GM12878 (cell line): ENCODE measurements around the gene BPIFA3. TPM values are rescaled to one million over a fixed set of nuclear protein-coding genes. Genes with fewer than 3 reads are reported as not detected.

Source experiments
- ATAC-seq: fragments of 200-7000 bp; cut with Tn5 transposase; 3 replicates; pipeline ENCODE4 v1.9.1; 2020; ENCODE audit warnings: mild to moderate bottlenecking, moderate library complexity
- BruUV-seq: library from RNA; stranded (reverse); fragments of 400-500 nt; replicated peaks from 2 replicates; lab custom pipeline; 2021; lab: Mats Ljungman, UMichigan
- CTCF ChIA-PET: fragments of 300-600 bp; sonication (Branson Sonifier 250); formaldehyde crosslinking; extraction: SDS; loops from one replicate; lab custom pipeline; 2021; ENCODE audit warnings: inconsistent platforms; lab: Yijun Ruan, JAX
- POLR2A ChIA-PET: fragments of 350-600 bp; formaldehyde crosslinking; extraction: SDS; loops from one replicate; lab custom pipeline; 2021; ENCODE audit warnings: inconsistent platforms; lab: Charles Lee
- RAD21 ChIA-PET: fragments of 300-600 bp; sonication (Branson Sonifier 250); formaldehyde crosslinking; loops from one replicate; lab custom pipeline; 2023; ENCODE audit warnings: antibody characterized with exemption; ENCODE audit not compliant: unreplicated experiment; lab: Charles Lee
- SMC1A ChIA-PET: fragments of 300-600 bp; sonication (Branson Sonifier 250); formaldehyde crosslinking; loops from one replicate; lab custom pipeline; 2023; ENCODE audit not compliant: unreplicated experiment, uncharacterized antibody; lab: Charles Lee
- DNase-seq: peaks from one replicate; pipeline ENCODE4 v3.0.0-alpha.2; 2011; ENCODE audit warnings: low read depth, low spot score
- FAIRE-seq: peaks from 3 replicates; lab custom pipeline; 2011; peaks lifted over from hg19 to GRCh38; lab: Jason Lieb, UNC
- H2AFZ ChIP-seq: 2 replicates; pipeline ENCODE4 v1.6.0; 2011; ENCODE audit warnings: low read depth, low read length, control low read depth; ENCODE audit not compliant: control insufficient read depth
- H3K27ac ChIP-seq: 2 replicates; pipeline ENCODE4 v1.5.1; 2011; ENCODE audit warnings: control low read depth; ENCODE audit not compliant: control insufficient read depth, insufficient read depth
- H3K27me3 ChIP-seq, 2 experiments: replicated peaks in 1 of 2; 2 replicates each; pipeline versions ENCODE4 v1.6.0 to v1.6.1; 2011; ENCODE audit warnings: low read length in 1 of 2; ENCODE audit not compliant: control insufficient read depth in 2 of 2, insufficient read depth in 2 of 2
- H3K36me3 ChIP-seq, 2 experiments: 2 replicates each; pipeline ENCODE4 v1.5.1; 2011; ENCODE audit warnings: low read length in 1 of 2; ENCODE audit not compliant: control insufficient read depth in 2 of 2, insufficient read depth in 2 of 2
- H3K4me1 ChIP-seq: 2 replicates; pipeline ENCODE4 v1.6.1; 2011; ENCODE audit warnings: mild to moderate bottlenecking, low read length, moderate library complexity, mixed read lengths; ENCODE audit not compliant: control insufficient read depth, insufficient read depth
- H3K4me2 ChIP-seq: 2 replicates; pipeline ENCODE4 v1.6.0; 2011; ENCODE audit warnings: control low read depth; ENCODE audit not compliant: control insufficient read depth, insufficient read depth
- H3K4me3 ChIP-seq: fragments of 200-600 bp; sonication (generic); 2 replicates; pipeline ENCODE4 v1.5.1; 2016
- H3K79me2 ChIP-seq: 2 replicates; pipeline ENCODE4 v1.6.0; 2011; ENCODE audit warnings: low read length; ENCODE audit not compliant: control insufficient read depth, insufficient read depth
- H3K9ac ChIP-seq: 2 replicates; pipeline ENCODE4 v1.8.0; 2011; ENCODE audit warnings: low read length, control low read depth, mixed read lengths; ENCODE audit not compliant: control insufficient read depth, insufficient read depth
- H3K9me3 ChIP-seq: replicated peaks from 3 replicates; pipeline ENCODE4 v1.5.1; 2011; ENCODE audit warnings: mild to moderate bottlenecking, low read length; ENCODE audit not compliant: control insufficient read depth, insufficient read depth
- H4K20me1 ChIP-seq: 2 replicates; pipeline ENCODE4 v1.6.0; 2011; ENCODE audit not compliant: control insufficient read depth, insufficient read depth
- CHD4 ChIP-seq: fragments of 200-600 bp; sonication (generic); IDR thresholded peaks from 2 replicates; pipeline ENCODE4 v1.6.1; 2016; ENCODE audit warnings: mild to moderate bottlenecking
- DPF2 ChIP-seq: fragments of 450-650 bp; IDR thresholded peaks from 2 replicates; pipeline ENCODE4 v1.6.1; 2017; ENCODE audit warnings: mild to moderate bottlenecking
- HCFC1 ChIP-seq: fragments of 150-350 bp; IDR thresholded peaks from 2 replicates; pipeline ENCODE4 v1.6.1; 2014; ENCODE audit warnings: low read length
- NFXL1 ChIP-seq: fragments of 450-650 bp; IDR thresholded peaks from 2 replicates; pipeline ENCODE4 v1.6.1; 2017; ENCODE audit warnings: antibody characterized with exemption, mild to moderate bottlenecking, borderline replicate concordance
- PML ChIP-seq: IDR thresholded peaks from 2 replicates; pipeline ENCODE4 v1.6.1; 2012; ENCODE audit warnings: low read length, inconsistent platforms
- POLR2AphosphoS2 ChIP-seq: IDR thresholded peaks from 2 replicates; pipeline ENCODE4 v1.6.1; 2011; ENCODE audit warnings: low read depth, mild to moderate bottlenecking, low read length, improper control_type of control experiment, moderate library complexity
- RAD21 ChIP-seq: IDR thresholded peaks from 2 replicates; pipeline ENCODE4 v1.6.1; 2011; ENCODE audit warnings: mild to moderate bottlenecking, low read depth, low read length, moderate library complexity; ENCODE audit not compliant: insufficient read depth
- SUZ12 ChIP-seq: fragments of 200-600 bp; sonication (generic); IDR thresholded peaks from one replicate; pipeline ENCODE4 v1.6.1; 2018; ENCODE audit warnings: antibody characterized with exemption, mild to moderate bottlenecking; ENCODE audit not compliant: unreplicated experiment
- TAF1 ChIP-seq: IDR thresholded peaks from 2 replicates; pipeline ENCODE4 v1.6.1; 2011; ENCODE audit warnings: mild to moderate bottlenecking, low read depth, low read length, borderline replicate concordance
- TBL1XR1 ChIP-seq: IDR thresholded peaks from 2 replicates; pipeline ENCODE4 v1.6.1; 2012; ENCODE audit warnings: low read depth, low read length, improper control_type of control experiment
- ZNF207 ChIP-seq: fragments of 450-650 bp; IDR thresholded peaks from 2 replicates; pipeline ENCODE4 v1.6.1; 2014; ENCODE audit warnings: antibody characterized with exemption, mild to moderate bottlenecking, borderline replicate concordance
- ZNF24 ChIP-seq: fragments of 450-650 bp; IDR thresholded peaks from 2 replicates; pipeline ENCODE4 v1.6.1; 2017; ENCODE audit warnings: antibody characterized with exemption, mild to moderate bottlenecking
- ZSCAN29 ChIP-seq: fragments of 450-650 bp; IDR thresholded peaks from 2 replicates; pipeline ENCODE4 v1.6.1; 2017; ENCODE audit warnings: mild to moderate bottlenecking, moderate library complexity
- WGBS: methylation state at CpG from one replicate; pipeline ENCODE4 v1.1.6; 2016; ENCODE audit warnings: low lambda C conversion rate; ENCODE audit not compliant: insufficient replicate concordance, insufficient coverage; ENCODE audit errors: missing lambda C conversion rate; 5-methylcytosine and 5-hydroxymethylcytosine counted together
- in situ Hi-C: fragments of 300-500 bp; cut with MboI; formaldehyde crosslinking; loops from 9 replicates; pipeline ENCODE4 v1.14.3; 2018; ENCODE audit warnings: mixed read lengths
- intact Hi-C: fragments of 100-400 bp; cut with micrococcal nuclease; formaldehyde crosslinking; loops from one replicate; pipeline ENCODE4 v1.14.2; 2022; ENCODE audit not compliant: unreplicated experiment
- polyA plus RNA-seq, 11 experiments: library from polyadenylated mRNA; depleted of rRNA in 4 of 11; unstranded in 6 of 11; stranded (reverse) in 5 of 11; fragments of >200 nt; fragmentation: Nextera tagmentation in 4 of 11; fragmentation: Illumina TruSeq in 1 of 11; extraction: Ambion mirVana in 4 of 11; extraction: Trizol in 1 of 11; gene quantifications; 1 replicate in 1 of 11; 2 replicates in 10 of 11; pipeline versions ENCODE4 v1.2.1 to v1.2.3, GENCODE V29; 2011 to 2016; ENCODE audit warnings: inconsistent platforms in 2 of 11, missing spikeins in 2 of 11, low read depth in 1 of 11
- total RNA-seq, 4 experiments: library from RNA; depleted of rRNA in 3 of 4; stranded (reverse); fragments of >200 nt in 3 of 4; fragmentation: Illumina TruSeq in 1 of 4; extraction: Trizol in 1 of 4; gene quantifications; 2 replicates each; pipeline versions ENCODE4 v1.2.1 to v1.2.3, GENCODE V29; 2013 to 2021
- TF ChIP-seq, protein P1 (sequence below): fragments of 450-650 bp; IDR thresholded peaks from 2 replicates; pipeline ENCODE4 v1.6.1; 2016; ENCODE audit warnings: mild to moderate bottlenecking
- TF ChIP-seq, protein P2 (sequence below): fragments of 450-650 bp; formaldehyde crosslinking; IDR thresholded peaks from 2 replicates; pipeline ENCODE4 v1.4.0; 2022; ENCODE audit warnings: mild to moderate bottlenecking, moderate library complexity

Gene BPIFA3
- total and polyA plus RNA-seq, 10 of the 15 experiments (the other 5 are each of a cell fraction or from before 2014, with no cell fraction given) = not detected

DNA sequence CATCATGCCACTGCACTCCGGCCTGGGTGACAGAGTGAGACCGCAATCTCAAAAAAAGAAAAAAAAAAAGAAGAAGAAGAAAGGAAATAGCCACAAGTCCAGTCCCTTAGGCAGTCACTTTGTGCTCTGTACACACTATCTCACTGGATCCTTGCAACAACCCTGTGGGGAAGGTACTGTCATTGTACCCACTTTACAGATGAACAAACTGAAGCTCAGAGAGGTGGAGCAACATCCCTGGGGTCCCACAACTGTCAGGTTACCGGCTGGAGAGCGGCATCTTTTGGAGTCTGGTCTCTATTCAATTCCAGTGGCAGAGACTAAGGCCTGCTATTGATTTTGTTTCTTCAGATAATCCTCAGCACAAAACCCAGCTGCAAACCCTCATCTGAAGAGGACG lies 37.0 kb upstream of the BPIFA3 start:
- Histone ChIP-seq H3K9ac (no peak overlapping the region), H3K4me2 (no peak overlapping the region), H2AFZ (no peak overlapping the region), H3K36me3 (no peaks in the 10 kb centered on the region), H3K9me3 (peaks cover 2% of the 10 kb centered on the region; the same call in 1 of the 3 replicates), H4K20me1 (no peaks in the 10 kb centered on the region), H3K27ac (no peak overlapping the region), H3K27me3 (peaks cover 0 to 2% of the 10 kb centered on the region in 2 experiments; a peak in 1 of 4 replicates)
- SMC1A ChIA-PET = no interaction called here
- RAD21 ChIA-PET = no interaction called here
- intact Hi-C loops = no loop called here
- BruUV-seq = no TSS peak
- FAIRE-seq = no peak
- POLR2A ChIA-PET = no interaction called here
- no peak for TF ChIP-seq TBL1XR1
- TF ChIP-seq RAD21 = no peak
- TF ChIP-seq, all 136 proteins: peak for 0
- Histone ChIP-seq H3K4me1 (no peaks in the 10 kb centered on the region), H3K79me2 (no peaks in the 10 kb centered on the region), H3K4me3 (no peak overlapping the region)
- in situ Hi-C loops = no loop called here
- 36% methylated on average over 4 of the region's 5 CpGs for WGBS
- CTCF ChIA-PET = no interaction called here
- ATAC-seq = no peak
- DNase-seq = no peak

DNA sequence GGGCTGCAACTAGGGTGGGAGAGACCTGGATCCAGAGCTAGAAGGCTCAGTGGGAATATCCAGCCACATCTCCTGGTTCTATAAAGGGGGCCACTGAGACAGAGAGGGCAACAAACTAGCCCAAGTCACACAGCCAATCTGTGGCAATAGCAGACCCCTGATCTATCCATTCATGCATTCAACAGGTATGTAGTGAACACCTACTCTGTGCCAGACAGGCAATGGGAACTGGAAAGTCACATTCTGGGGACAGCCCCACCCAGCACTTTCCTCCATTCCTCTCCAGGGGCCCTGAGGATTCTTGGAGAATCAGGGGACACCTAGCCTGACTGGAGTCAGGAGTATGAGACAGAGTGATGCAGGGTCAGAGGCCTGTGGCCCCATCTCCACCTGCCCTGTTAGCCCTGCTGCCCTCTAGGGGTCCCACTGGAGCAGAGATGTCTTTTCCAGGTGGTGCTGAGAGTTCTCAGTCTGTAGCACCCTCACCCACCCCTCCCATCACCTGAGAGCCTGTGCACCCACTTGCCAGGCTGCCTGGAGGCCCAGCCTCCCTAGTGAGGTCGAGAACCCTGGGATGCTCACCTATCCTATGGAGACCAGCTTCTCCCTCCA lies 35.6 kb upstream of the BPIFA3 start:
- WGBS = 13% methylated on average over 1 of the region's 1 CpG
- H3K9me3 ChIP-seq = peaks cover 2% of the 10 kb centered on the region; the same call in 1 of the 3 replicates
- POLR2A ChIA-PET = no interaction called here
- FAIRE-seq = no peak
- in situ Hi-C loops (no loop called here), intact Hi-C loops (no loop called here)
- CTCF ChIA-PET = no interaction called here
- no peaks in the 10 kb centered on the region for H3K36me3 ChIP-seq
- no peak overlapping the region for H3K4me2 ChIP-seq
- H3K27ac ChIP-seq = no peak overlapping the region
- no peaks in the 10 kb centered on the region for H3K4me1 ChIP-seq
- H3K4me3 ChIP-seq = no peak overlapping the region
- H3K27me3 ChIP-seq = no peaks in the 10 kb centered on the region; a peak in 1 of 4 replicates
- no peaks in the 10 kb centered on the region for H4K20me1 ChIP-seq
- ATAC-seq = no peak
- no peak overlapping the region for H3K9ac ChIP-seq
- no peaks in the 10 kb centered on the region for H3K79me2 ChIP-seq
- no TSS peak for BruUV-seq
- DNase-seq = no peak
- no peak overlapping the region for H2AFZ ChIP-seq
- SMC1A ChIA-PET = interaction anchor here (1.1 kb wide), 1 partner anchor 11 kb away, joined by 3 read pairs; no protein-coding TSS in a partner anchor
- RAD21 ChIA-PET = no interaction called here
- no peak for TF ChIP-seq PML
- TF ChIP-seq, protein P1, sequence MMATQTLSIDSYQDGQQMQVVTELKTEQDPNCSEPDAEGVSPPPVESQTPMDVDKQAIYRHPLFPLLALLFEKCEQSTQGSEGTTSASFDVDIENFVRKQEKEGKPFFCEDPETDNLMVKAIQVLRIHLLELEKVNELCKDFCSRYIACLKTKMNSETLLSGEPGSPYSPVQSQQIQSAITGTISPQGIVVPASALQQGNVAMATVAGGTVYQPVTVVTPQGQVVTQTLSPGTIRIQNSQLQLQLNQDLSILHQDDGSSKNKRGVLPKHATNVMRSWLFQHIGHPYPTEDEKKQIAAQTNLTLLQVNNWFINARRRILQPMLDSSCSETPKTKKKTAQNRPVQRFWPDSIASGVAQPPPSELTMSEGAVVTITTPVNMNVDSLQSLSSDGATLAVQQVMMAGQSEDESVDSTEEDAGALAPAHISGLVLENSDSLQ = no peak
- no peak for TF ChIP-seq DPF2
- no peak for TF ChIP-seq SUZ12
- TF ChIP-seq ZSCAN29 = no peak
- TF ChIP-seq CHD4 = no peak
- TF ChIP-seq ZNF207 = no peak
- TF ChIP-seq, protein P2, sequence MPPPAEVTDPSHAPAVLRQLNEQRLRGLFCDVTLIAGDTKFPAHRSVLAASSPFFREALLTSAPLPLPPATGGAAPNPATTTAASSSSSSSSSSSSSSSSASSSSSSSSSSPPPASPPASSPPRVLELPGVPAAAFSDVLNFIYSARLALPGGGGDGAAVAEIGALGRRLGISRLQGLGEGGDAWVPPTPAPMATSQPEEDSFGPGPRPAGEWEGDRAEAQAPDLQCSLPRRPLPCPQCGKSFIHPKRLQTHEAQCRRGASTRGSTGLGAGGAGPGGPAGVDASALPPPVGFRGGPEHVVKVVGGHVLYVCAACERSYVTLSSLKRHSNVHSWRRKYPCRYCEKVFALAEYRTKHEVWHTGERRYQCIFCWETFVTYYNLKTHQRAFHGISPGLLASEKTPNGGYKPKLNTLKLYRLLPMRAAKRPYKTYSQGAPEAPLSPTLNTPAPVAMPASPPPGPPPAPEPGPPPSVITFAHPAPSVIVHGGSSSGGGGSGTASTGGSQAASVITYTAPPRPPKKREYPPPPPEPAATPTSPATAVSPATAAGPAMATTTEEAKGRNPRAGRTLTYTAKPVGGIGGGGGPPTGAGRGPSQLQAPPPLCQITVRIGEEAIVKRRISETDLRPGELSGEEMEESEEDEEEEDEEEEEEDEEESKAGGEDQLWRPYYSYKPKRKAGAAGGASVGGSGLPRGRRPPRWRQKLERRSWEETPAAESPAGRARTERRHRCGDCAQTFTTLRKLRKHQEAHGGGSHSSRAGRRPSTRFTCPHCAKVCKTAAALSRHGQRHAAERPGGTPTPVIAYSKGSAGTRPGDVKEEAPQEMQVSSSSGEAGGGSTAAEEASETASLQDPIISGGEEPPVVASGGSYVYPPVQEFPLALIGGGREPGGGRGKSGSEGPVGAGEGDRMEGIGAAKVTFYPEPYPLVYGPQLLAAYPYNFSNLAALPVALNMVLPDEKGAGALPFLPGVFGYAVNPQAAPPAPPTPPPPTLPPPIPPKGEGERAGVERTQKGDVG (CRISPR knock-in tag) = no peak
- no peak for TF ChIP-seq ZNF24
- TF ChIP-seq NFXL1 = no peak
- TF ChIP-seq POLR2AphosphoS2 = no peak
- no peak for TF ChIP-seq HCFC1
- no peak for TF ChIP-seq TAF1
